NCI-H82 treated with DMSO at 0.1 percent for 48 hours (cell line): Measurements from ENCODE around the gene CHST14.
"Not testable (repeated sequence)": the region's sequence is repeated elsewhere in the genome, so short reads cannot be mapped to it uniquely, and the experiment has no call there.

ENCODE experiments used
- DNase-seq: peaks from one replicate; lab custom pipeline; 2025; ENCODE audit not compliant: unreplicated experiment; lab: John Stamatoyannopoulos, UW

Gene CHST14

DNA sequence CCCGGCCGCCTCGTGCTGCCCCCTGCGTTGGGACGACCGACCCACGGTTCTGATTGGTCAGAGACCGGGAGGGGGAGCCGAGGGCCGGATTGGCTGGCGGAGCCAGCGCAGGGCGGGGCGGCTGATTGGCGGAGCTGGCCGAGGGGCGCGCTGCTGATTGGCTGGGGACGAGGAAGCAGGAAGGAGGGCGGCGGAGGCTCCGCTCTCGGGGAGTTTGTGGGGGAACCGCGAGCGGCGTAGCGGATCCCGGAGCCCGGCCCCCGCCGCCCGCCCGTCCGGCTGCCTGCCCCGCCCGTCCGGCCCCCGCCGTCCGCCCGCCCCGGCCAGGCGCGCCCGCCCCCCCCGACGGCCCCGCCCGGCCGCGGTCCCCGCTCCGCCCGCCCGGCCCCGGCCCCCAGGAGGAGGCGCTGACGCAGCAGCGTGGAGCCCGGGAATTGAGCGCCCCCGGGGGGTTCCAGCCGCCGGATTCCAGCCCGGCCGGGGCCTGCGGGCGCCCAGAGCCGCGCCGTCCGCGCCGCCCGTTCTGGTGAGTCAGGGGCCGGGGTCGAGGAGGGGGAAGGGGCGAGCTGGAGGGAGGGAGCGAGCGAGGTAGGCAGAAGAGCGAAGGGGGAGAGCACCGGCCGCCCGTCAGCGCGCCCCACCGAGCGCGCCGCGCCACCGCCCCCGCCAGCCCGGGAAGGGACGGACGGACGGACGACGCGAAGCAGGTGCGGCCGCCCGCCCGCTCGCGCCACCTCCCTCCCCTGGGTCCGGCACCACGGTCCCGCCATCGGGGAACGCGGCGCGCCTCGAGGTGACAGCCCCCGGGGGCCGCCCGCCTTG lies 29.8 kb upstream of the CHST14 start, which contains the start of gene BAHD1:
BAHD1 (plus strand) TSS at position 211 of the 822 bp plus-strand sequence. CDS start 17,512 bp downstream, outside the sequence.
- DNase-seq, result peak; percentile 78

DNA sequence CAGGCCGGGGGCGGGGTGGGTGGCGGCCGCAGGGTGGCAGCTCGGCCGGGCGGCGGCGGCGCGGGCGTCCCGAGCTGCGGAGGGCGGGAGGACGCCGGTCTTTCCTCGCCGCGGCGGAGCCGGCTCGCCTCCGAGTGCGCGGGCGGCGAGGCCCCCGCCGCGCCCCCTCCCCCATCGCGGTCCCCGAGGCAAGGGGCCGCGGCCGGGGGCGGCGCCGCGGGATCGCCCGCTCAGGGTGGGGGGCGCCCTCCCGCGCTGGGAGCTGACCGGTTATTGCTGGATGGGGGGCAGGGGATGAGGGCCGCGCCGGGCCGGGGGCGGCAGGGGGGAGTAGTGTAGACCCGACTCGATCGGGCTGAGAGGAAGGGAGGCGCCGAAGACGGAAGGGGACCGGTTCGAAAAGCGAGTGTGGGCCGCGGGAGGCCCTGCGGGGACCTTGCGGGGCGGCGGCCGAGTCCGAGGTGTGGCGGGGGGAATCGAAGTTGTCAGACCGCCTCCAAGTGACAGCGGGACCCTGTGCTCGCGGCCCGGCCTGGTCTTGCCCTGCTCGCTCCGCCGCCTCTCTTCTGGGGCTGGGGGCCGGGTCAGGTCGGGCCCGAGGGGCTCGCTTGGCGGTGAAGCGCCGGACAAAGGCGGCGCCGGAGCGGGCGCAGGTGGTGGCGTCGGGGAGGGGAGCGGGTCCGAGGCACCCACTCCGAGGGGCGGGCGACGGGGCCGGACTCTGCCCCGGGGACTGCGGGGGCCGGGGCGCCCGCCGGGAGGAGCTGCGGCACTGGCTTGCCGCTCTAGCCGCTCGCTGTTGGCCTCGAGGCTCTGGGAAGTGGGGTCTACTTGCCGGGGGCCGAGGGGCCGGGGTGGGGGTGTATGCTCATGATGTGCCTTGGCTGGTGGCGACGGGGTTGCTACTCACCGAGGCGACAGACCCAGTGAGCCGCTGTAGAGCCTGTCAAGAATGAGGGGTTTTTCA lies 28.9 kb upstream of the CHST14 start:
- DNase-seq, result no peak

DNA sequence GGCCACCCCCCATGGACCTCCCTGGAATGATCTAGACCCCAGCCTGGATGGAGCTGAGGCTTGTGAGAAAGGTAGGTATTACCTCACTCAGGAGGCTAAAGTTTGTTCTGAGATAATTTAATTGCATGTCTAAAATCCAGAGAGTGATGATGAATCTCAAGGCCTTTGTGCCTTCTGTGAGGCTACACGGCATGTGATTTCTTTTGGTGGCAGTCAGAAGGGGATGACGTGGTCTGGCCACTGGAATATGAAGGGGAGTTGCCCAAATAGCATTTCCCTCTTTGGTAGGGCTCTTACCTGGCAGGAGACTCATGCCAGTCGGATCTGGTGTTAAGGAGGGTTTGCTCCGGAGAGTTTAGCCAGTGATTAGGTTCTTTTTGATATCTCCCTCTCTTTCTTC lies 27.5 kb upstream of the CHST14 start:
- no peak for DNase-seq

DNA sequence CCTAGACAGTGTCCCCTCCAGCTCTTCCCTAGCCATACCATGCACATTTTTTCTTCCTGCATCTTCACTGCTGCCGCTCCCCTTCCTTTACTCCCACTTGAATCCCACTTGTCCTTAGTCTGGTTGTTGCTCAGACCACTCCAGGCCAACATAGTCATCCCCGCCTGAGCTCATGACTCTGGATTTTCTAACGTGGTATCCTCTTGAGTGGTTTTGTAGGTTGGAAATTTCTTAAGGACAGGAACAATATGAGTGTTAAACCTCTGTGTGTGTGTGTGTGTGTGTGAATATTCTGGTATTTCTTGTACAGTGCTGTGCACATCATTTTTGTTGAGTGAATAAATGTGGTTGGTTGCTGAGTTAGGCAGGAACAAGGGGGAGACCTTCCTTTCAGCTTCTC lies 26.9 kb upstream of the CHST14 start:
- no peak for DNase-seq

DNA sequence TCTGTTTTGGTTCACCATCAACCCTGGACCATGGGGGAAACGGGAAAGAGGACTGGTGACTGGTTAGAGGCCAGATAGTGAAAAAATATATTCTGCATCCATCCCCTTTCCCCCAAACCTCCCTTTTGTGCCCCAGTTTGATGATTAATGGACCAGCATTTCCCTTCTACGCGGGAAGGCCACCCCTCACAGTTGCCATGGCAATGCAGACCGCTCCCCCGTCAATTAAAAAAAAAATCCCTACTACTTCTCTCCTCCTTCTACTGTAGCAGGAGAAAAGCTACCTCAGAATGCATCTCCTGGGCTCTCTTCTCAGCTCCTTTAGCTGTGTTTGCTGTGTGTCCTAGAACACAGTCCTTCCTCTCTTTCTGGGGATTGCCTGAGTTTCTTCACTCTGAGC lies 26.0 kb upstream of the CHST14 start:
- no peak for DNase-seq

DNA sequence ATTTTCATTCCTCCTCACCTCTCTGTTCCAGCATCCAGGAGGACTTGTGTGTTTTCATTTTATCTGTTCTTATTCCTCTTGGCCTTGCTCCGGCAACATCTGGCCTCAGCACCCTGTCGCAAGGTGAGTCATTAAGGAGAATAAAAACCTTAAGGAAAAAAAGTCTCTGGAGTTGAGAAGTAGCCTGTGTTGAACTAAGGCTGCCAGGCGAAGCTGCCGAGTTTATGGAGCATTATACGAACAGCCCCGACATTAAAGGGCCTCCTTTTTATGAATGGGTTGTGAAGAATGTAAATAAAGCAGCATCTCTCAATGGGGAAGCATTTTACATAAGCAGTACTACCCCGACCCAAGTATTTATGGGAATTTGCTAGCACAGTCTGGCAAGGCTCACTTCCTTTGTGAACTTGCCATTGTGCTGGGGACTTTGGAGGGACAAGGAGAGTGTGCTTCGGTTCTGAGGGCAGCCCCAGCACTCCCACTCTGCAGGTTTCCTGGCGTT lies 25.3 kb upstream of the CHST14 start:
- DNase-seq, result no peak

DNA sequence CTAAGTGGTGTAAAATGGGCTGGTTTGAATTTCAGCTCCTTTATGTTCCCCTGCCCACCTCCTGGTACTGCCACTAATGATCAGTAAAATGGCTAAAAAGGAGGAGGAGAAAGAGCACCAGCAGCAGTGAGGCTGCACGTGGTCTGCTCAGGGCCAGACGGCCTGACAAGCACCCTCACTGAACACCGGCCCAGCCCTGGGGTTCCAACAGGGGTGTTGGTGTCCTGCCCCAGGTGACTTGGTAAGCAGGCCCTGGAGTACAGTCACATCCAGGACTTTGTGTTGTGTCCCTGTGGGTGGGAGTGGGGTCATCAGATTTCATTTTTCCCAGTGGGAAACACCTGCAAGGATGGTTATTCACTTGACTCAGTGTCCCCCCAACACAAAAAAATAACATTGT lies 24.6 kb upstream of the CHST14 start:
- no peak for DNase-seq

DNA sequence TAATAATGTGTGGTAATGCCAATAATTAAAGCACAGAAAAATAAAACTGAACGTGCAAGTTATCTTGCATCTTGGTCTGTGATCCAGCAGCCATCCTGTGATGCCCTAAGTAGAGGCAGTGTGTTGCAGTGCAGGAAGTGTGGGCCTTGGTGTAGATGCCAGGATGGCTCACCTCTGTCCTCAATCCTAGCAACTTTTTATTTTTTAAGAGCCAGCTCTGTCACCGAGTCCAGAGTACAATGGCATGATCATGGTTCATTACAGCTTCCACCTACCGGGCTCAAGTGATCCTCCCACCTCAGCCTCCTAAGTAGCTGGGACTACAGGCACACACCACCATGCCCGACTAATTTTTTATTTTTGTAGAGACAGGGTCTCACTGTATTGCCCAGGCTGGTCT lies 22.4 kb upstream of the CHST14 start:
- no peak for DNase-seq

DNA sequence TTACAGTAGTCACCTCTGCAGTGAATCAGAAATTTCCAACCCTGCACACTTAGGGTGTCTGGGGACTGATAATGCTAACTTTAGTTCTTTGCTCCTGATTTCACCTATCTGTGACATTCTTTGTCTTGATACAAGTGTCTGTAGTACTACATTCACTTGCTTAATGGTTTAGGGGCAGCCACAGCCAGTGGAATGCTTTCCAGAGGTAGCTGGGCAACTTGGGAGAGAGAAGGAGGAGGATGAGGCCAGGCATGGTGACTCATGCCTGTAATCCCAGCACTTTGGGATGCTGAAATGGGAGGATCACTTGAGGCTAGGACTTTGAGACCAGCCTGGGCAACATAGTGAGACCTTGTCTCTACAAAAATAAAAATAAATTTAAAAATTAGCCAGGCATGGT lies 21.5 kb upstream of the CHST14 start:
- DNase-seq, result no peak

DNA sequence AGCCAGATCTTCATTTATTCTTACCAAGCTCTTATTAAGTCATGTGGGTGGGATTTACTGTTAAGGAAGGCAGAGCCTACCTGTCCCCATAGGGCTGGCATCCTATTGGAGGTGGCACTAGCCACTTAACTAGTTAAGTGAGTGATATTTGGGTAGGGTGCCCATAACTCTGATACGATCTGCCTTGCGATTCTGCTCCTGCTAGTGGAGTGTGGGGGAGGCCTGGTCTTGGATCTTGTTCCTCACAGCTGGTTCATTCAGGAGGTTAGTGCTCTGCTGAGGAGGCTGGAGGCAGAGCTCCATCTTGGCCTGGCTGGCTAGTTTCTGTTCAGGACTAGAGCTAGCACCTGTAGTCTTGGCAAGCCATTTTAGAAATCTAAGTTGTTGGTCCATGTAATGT lies 20.7 kb upstream of the CHST14 start:
- no peak for DNase-seq

DNA sequence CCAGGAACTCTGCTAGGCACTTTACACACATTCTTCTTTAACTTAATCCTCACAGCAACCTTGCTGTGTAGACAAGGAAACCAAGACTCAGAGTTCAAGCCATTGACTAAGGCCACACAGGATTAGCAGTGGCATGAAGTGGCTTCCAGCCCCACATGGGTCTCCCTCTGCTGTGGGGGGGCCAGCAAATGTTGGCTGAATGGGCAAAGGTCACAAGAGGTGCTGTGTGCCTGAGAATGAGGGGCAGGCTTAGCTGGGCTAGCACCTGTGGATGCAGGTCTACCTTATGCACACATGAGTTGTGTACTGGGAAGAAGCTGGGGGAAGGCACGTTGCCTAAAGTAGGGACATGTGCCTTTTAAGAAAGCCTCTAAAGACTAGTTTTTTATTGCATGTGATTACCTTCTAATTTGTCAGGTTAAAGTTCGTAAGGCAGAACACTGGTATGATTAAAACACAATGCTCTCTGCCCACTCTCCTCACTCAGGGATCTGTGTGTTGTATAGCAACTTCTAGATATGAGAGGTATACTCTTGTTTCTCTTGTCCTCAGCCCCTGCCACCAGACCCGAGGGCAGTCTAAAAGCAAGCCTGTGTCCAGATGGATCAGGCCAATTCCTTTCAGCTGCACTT lies 19.1 kb upstream of the CHST14 start:
- DNase-seq, result no peak

DNA sequence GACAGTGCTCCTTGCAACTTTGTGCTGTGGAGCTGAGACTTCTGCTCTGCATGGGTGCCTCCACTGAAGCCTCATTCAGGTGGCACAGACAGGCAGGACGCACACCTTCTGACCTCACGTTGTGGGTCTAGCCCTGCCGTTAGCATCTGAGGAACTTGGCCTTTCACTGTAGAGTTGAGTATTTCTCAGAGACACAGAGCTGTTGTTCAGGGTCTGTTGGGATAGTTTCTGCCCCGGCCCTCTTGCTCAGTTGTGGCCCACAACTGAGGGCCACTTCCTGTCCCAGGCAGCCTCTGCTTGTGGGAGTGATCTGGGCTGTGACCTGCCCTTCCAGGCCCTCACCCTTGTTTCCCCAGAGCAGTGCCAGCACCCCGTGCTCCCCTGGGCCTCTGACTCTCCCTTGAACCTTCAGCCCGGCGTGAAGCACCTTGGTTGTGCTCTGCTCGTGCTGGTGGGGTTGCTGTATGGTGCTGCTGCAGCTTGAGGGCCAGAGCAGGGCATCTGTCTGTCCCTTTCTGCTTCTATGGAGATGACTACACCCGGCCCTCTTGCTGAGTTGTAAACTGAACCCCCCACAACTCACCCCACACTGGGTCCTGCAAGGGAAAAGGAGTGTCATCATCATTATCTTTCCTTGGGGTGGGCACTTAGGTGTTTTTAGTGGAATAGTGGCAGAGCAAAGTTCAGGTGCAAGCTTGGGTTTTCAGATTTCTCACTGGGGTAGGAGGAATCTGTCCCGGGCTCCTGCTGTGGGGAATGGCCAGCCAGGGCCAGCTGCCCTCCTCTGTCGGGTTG lies 18.3 kb upstream of the CHST14 start:
- DNase-seq, result no peak

DNA sequence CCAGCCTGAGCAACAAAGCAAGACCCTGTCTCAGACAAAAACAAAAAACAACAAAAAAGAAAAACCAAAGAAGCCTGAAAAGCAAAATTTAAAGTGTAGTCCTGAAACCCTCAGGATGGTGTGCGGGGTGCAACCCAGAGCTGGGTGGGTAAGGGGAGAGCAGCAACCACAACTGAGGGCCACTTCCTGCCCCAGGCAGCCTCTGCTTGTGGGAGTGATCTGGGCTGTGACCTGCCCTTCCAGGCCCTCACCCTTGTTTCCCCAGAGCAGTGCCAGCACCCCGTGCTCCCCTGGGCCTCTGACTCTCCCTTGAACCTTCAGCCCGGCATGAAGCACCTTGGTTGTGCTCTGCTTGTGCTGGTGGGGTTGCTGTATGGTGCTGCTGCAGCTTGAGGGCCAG lies 16.8 kb upstream of the CHST14 start:
- not testable (repeated sequence) for DNase-seq

DNA sequence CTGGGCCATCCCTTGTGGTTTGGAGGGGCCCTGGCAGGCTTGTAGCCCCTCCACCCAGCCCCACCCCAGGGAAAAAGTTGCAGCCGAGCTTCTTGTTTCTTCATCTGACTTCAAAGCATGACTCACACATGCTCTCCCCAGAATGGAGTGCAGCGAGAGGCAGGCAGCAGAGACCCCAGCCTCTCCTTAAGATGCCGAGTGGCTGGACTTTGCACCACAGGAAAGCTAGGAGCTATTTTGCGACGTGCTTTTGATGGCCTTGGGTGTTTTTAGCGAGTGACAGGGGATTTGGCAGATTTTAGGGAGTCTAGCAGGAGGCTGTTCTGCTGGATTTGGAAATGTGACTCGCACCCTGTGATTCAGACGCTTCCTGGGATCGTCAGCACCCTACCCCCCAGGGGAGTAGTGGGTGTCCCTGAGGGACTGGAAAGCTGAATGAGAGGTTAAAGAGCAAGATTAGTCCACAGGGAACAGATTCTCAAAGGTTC lies 15.8 kb upstream of the CHST14 start:
- no peak for DNase-seq

DNA sequence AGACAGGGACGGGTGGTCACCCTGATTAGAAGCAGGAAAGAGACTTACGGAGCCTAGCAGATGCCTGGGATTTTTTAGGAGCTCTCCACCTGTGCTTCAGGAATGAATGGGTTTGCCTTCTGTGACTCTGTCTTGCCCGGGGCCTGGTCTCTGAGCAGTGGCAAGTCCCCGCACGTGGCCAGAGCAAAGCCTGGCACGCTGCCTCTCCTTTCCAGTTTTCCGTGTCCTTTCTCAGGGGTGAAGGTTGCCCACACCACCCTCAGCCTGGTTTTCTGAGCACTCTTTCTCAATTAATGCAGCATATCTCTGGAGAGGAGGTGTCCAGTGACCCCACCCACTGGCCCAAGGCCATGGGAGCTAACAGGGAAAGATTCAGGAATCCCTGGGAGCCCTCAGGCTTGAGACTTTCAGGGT lies 14.5 kb upstream of the CHST14 start:
- DNase-seq, result no peak

DNA sequence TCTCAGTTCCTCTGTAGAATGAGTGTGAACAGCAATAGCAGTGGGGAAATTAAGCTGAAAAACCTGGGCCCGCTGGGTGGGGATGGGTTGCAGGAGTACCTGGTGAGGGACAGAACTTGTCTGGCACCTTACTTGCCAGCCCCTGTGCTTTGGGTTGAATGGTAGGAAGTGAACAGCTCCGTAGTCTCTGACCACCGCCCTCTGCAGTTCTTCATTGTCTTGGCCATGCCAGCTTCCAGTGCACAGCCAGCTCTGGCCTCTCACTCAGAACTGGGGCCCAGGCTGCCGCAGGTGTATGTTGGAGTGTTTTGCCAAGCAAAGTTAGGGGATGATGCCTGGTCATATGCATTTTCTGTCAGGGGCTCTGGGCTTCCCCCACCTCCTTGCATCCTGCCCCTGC lies 14.0 kb upstream of the CHST14 start:
- no peak for DNase-seq

DNA sequence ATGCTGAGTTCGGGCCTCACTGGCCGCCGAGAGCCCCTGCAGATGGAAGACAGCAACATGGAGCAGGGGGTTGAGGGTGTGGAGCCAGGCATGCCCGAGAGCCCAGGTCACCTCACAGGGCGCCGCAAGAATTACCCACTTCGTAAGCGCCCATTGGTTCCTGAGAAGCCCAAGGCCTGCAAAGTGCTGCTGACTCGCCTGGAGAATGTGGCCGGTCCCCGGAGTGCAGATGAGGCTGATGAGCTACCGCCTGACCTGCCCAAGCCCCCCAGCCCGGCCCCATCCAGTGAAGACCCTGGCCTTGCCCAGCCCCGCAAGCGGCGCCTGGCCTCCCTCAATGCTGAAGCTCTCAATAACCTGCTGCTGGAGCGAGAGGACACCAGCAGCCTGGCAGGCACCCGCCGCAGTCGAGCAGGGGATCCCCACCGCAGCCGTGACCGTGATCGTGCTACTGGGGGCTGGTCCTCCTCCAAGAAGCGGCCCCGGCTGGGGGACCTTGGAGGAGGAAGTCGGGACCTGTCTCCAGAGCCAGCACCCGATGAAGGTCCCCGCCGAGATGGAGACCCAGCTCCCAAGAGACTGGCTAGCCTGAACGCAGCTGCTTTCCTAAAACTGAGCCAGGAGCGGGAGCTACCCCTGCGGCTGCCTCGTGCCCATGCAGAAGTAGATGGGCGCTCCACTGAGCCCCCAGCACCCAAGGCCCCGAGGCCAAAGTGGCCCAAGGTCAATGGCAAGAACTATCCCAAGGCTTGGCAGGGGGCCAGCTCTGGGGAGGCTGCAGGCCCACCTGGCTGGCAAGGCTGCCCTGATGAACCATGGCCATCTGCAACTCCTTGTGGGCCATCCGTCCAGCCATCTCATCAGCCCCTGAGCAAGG lies 12.1 kb upstream of the CHST14 start:
- no peak for DNase-seq

DNA sequence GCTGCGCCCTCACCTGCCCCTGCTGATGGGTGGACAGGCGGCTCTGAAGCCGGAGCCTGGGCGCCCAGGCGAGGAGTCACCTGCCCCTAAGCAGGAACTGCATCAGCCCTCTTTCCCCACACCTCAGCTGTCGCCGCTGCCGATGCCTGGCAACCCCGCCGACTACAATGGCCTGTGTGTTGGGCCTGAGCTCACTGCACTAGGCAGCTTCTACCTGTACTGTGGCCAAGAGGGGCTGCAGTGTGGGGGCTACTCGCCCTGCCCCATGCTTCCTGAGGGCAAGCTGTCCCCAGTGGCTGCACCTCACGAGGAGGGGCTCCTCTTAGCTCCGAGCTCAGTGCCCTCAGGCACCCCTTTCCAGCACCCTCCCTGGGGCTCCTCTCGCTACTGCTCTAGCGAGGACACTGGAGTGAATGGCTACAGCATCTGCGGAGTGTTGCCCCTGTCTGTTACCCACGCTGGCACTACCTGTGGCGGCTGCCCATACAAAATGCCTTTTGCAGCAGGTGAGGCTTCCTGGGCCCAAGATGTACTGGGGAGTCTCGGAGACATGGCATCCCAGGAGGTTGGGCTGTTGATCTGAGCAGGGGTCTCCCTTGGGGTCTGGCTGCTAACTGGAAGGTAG lies 11.3 kb upstream of the CHST14 start:
- no peak for DNase-seq

DNA sequence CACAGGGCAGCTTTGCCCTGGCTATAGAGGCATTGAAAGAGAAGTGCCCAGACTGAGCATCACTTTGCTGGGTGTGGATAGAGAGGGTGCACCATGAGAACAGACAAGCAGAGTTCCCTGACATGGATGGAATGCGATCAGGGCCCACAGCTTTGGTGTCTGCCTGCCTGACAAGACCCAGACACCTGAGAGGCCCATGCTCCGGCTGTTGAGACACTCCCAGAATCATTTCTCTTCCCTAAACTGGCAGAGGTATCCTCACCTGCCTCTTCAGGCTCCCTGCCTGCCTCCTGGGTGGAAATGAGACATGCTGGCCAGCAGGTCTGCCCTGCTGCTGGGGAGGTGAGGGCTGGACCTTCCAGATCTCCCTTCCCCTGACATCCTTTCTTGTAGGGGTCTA lies 10.4 kb upstream of the CHST14 start:
- DNase-seq, result no peak
